Osteoblast (primary cell): ENCODE measurements around the gene SUCLG1. TPM values are rescaled to one million over a fixed set of nuclear protein-coding genes. Genes with fewer than 3 reads are reported as not detected.

Experiments used
- DNase-seq: peaks from one replicate; pipeline ENCODE4 v3.0.0; 2011; ENCODE audit warnings: low spot score, mixed read lengths; ENCODE audit not compliant: insufficient read length; ENCODE audit errors: missing footprints
- H2AFZ ChIP-seq: 2 replicates; pipeline ENCODE4 v1.6.0; 2011; ENCODE audit warnings: mild to moderate bottlenecking, low read length
- H3K27ac ChIP-seq: 2 replicates; pipeline ENCODE4 v1.5.1; 2011; ENCODE audit warnings: mild to moderate bottlenecking, low read depth, low read length, moderate library complexity
- H3K27me3 ChIP-seq: 2 replicates; pipeline ENCODE4 v1.6.0; 2012; ENCODE audit warnings: mild to moderate bottlenecking, control low read depth, inconsistent platforms, low read length, moderate library complexity; ENCODE audit not compliant: insufficient read depth
- H3K36me3 ChIP-seq: 2 replicates; pipeline ENCODE4 v1.5.1; 2011; ENCODE audit warnings: mild to moderate bottlenecking, low read length, control low read depth, moderate library complexity; ENCODE audit not compliant: insufficient read depth
- H3K4me1 ChIP-seq: 2 replicates; pipeline ENCODE4 v1.5.1; 2011; ENCODE audit warnings: mild to moderate bottlenecking, low read length, control low read depth, moderate library complexity; ENCODE audit not compliant: insufficient read depth
- H3K4me2 ChIP-seq: 2 replicates; pipeline ENCODE4 v1.6.0; 2011; ENCODE audit warnings: mild to moderate bottlenecking, low read length; ENCODE audit not compliant: insufficient read depth
- H3K4me3 ChIP-seq: fragments of 200-600 bp; sonication (generic); 3 replicates; pipeline ENCODE4 v1.5.1; 2012; ENCODE audit warnings: mild to moderate bottlenecking, low read length, inconsistent platforms; ENCODE audit not compliant: insufficient read depth
- H3K79me2 ChIP-seq: 2 replicates; pipeline ENCODE4 v1.6.0; 2012; ENCODE audit warnings: mild to moderate bottlenecking, low read length, control low read depth, inconsistent platforms; ENCODE audit not compliant: insufficient read depth
- H3K9me3 ChIP-seq: 2 replicates; pipeline ENCODE4 v1.5.1; 2011; ENCODE audit warnings: low read depth, low read length, control low read depth
- H4K20me1 ChIP-seq: 2 replicates; pipeline ENCODE4 v1.6.0; 2012; ENCODE audit warnings: mild to moderate bottlenecking, low read length, control low read depth; ENCODE audit not compliant: insufficient read depth
- total RNA-seq: library from RNA; depleted of rRNA; stranded (reverse); fragments of >200 nt; gene quantifications from 2 replicates; pipeline ENCODE4 v1.2.3, GENCODE V29; 2012
- TF ChIP-seq, protein P1 (sequence below): IDR thresholded peaks from 2 replicates; pipeline ENCODE4 v1.5.1; 2011; ENCODE audit warnings: mild to moderate bottlenecking, low read depth, low read length, moderate library complexity; ENCODE audit errors: extremely low read depth

Gene SUCLG1
- total RNA-seq, 1 donor: 45.2 TPM

- Histone ChIP-seq H3K79me2 (no peaks in the 10 kb centered on the region), H3K4me2 (no peak overlapping the region), H2AFZ (no peak overlapping the region), H3K36me3 (no peaks in the 10 kb centered on the region), H3K27ac (no peak overlapping the region), H3K4me1 (peaks cover 10% of the 10 kb centered on the region), H4K20me1 (no peaks in the 10 kb centered on the region), H3K27me3 (no peaks in the 10 kb centered on the region), H3K4me3 (no peak overlapping the region), H3K9me3 (no peaks in the 10 kb centered on the region)
- DNase-seq: no peak
- TF ChIP-seq, protein P1, sequence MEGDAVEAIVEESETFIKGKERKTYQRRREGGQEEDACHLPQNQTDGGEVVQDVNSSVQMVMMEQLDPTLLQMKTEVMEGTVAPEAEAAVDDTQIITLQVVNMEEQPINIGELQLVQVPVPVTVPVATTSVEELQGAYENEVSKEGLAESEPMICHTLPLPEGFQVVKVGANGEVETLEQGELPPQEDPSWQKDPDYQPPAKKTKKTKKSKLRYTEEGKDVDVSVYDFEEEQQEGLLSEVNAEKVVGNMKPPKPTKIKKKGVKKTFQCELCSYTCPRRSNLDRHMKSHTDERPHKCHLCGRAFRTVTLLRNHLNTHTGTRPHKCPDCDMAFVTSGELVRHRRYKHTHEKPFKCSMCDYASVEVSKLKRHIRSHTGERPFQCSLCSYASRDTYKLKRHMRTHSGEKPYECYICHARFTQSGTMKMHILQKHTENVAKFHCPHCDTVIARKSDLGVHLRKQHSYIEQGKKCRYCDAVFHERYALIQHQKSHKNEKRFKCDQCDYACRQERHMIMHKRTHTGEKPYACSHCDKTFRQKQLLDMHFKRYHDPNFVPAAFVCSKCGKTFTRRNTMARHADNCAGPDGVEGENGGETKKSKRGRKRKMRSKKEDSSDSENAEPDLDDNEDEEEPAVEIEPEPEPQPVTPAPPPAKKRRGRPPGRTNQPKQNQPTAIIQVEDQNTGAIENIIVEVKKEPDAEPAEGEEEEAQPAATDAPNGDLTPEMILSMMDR: no peak
Measured at GRCh38 chr2:84491741-84492140, 32.7 kb upstream of the SUCLG1 start.

- TF ChIP-seq, protein P1: no peak
- H3K36me3 ChIP-seq: no peaks in the 10 kb centered on the region
- H3K79me2 ChIP-seq: no peaks in the 10 kb centered on the region
- H3K4me1 ChIP-seq: peaks cover 11% of the 10 kb centered on the region
- H3K27ac ChIP-seq: no peak overlapping the region
- H4K20me1 ChIP-seq: no peaks in the 10 kb centered on the region
- no peak overlapping the region for H3K4me3 ChIP-seq
- H3K27me3 ChIP-seq: no peaks in the 10 kb centered on the region
- no peak overlapping the region for H3K4me2 ChIP-seq
- no peak for DNase-seq
- no peaks in the 10 kb centered on the region for H3K9me3 ChIP-seq
- H2AFZ ChIP-seq: no peak overlapping the region
Measured at GRCh38 chr2:84491256-84491655, 32.2 kb upstream of the SUCLG1 start.

GRCh38 chr2:84487298-84487996, 28.4 kb upstream of the SUCLG1 start:
- Histone ChIP-seq H2AFZ (no peak overlapping the region), H3K9me3 (no peaks in the 10 kb centered on the region), H3K4me2 (no peak overlapping the region), H3K79me2 (no peaks in the 10 kb centered on the region), H4K20me1 (no peaks in the 10 kb centered on the region), H3K27me3 (no peaks in the 10 kb centered on the region), H3K4me1 (peaks cover 2% of the 10 kb centered on the region), H3K4me3 (no peak overlapping the region), H3K36me3 (no peaks in the 10 kb centered on the region), H3K27ac (no peak overlapping the region)
- TF ChIP-seq, protein P1: no peak
- peak; percentile 34 for DNase-seq

DNA sequence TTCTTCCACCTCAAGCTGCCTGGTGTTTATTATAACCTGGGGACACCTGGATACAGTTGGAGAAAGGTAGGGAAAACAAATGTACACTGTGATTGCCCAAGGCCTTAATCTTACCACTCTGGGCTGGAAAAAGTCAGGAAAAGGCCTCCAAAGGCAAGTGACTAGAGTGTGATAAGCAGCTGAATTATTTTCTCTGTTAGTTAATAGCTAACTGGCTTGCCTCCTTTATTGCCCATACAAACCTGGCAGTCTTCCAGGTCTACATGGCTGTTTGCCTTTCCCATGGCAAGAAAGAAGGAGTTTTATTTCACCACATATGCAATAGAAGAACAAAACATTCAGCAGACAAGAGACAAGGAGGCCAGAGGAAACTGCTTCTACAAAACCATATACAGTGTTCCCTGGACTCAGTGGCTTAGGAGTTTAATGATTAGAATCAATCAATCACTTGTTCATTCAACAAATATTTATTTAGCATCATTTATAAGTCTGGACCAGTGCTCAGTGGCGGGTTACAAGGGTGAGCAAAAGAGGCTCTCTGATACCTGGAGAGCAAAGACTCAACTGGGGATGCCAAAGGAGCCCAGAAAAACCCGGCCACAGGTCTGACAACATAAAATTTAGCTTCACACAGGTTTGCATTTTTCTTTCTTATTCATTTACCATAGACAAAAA, 27.5 kb upstream of the SUCLG1 start:
- Histone ChIP-seq H3K79me2 (no peaks in the 10 kb centered on the region), H3K27ac (no peak overlapping the region), H2AFZ (no peak overlapping the region), H3K4me2 (no peak overlapping the region), H3K4me1 (peaks cover 9% of the 10 kb centered on the region), H3K27me3 (no peaks in the 10 kb centered on the region), H3K36me3 (no peaks in the 10 kb centered on the region), H4K20me1 (no peaks in the 10 kb centered on the region), H3K9me3 (no peaks in the 10 kb centered on the region), H3K4me3 (no peak overlapping the region)
- DNase-seq: peak; percentile 0
- TF ChIP-seq, protein P1: no peak
